Lower lobe of right lung (tissue), 2 donors: ENCODE results near the gene MAPT. TPM values are rescaled to one million over a fixed set of nuclear protein-coding genes. Genes with fewer than 3 reads are reported as not detected.
"Not testable (repeated sequence)": the region's sequence is repeated elsewhere in the genome, so short reads cannot be mapped to it uniquely, and the experiment has no call there.

Experiments used
- ATAC-seq, 2 donors: fragments of 200-7000 bp; cut with Tn5 transposase; one replicate each; pipeline ENCODE4 v1.9.1; 2020 to 2022; ENCODE audit warnings: mild to moderate bottlenecking in 2 of 2, moderate library complexity in 2 of 2
- DNase-seq: peaks from one replicate; pipeline ENCODE4 v3.0.0-alpha.2; 2020
- H3K27ac ChIP-seq: fragments of 200-600 bp; one replicate; pipeline ENCODE4 v1.8.0; 2022
- H3K27me3 ChIP-seq: fragments of 200-600 bp; one replicate; pipeline ENCODE4 v1.8.0; 2022; ENCODE audit warnings: low read depth
- H3K36me3 ChIP-seq: fragments of 200-600 bp; one replicate; pipeline ENCODE4 v1.8.0; 2022; ENCODE audit warnings: mild to moderate bottlenecking
- H3K4me1 ChIP-seq: fragments of 200-600 bp; one replicate; pipeline ENCODE4 v1.8.0; 2022
- H3K4me3 ChIP-seq: fragments of 200-600 bp; one replicate; pipeline ENCODE4 v1.8.0; 2022; ENCODE audit warnings: mild to moderate bottlenecking
- H3K9me3 ChIP-seq: fragments of 200-600 bp; one replicate; pipeline ENCODE4 v1.8.0; 2022
- intact Hi-C: fragments of 100-400 bp; cut with DNase I; formaldehyde crosslinking; loops from one replicate; pipeline ENCODE4 v1.11.0; 2022
- total RNA-seq: library from RNA; stranded (reverse); fragmentation: NEBNext Ultra II Directional; extraction: Animal tissue kit (Norgen Biotek cat#: 25700); gene quantifications from one replicate; pipeline ENCODE4 v1.2.1, GENCODE V29; 2021
- TF ChIP-seq, protein P1 (sequence below): fragments of 200-600 bp; IDR thresholded peaks from one replicate; pipeline ENCODE4 v1.8.0; 2022; ENCODE audit warnings: antibody characterized with exemption, mild to moderate bottlenecking
- donor health status: DM: no; HTN: yes; CAD: no; lungs with severe emphysema.

MAPT gene
- total RNA-seq, 1 donor from 2014 or later = 5.5 TPM

DNA sequence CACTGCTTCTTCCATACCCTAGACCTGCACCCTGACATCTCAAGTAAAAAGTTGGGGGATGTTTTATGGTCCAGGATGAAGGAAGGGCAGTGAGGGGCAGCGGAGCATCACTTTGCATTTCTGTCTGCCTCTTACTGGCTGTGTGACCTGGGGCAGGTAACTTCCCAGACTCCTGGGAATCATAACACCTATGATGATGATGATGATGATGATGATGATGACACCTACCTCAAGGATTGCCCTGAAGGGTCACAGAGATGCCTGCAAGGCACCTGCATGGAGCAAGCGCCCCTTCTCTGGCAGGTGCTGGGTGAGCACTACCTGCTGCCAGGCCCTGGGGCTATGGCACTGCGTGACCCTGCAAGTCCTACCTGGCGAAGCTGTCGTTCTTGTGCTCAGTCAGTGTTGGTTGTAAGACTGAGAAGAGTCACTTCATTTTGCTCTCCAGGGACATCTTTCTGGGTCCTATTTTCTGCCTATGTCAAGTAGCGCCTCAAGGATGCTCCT lies 58.5 kb downstream of the MAPT start:
- Histone ChIP-seq H3K9me3 (no peaks in the 10 kb centered on the region), H3K36me3 (no peaks in the 10 kb centered on the region), H3K4me1 (peaks cover 11% of the 10 kb centered on the region), H3K27me3 (peaks cover 22% of the 10 kb centered on the region), H3K4me3 (no peak overlapping the region), H3K27ac (no peak overlapping the region)
- TF ChIP-seq, protein P1, sequence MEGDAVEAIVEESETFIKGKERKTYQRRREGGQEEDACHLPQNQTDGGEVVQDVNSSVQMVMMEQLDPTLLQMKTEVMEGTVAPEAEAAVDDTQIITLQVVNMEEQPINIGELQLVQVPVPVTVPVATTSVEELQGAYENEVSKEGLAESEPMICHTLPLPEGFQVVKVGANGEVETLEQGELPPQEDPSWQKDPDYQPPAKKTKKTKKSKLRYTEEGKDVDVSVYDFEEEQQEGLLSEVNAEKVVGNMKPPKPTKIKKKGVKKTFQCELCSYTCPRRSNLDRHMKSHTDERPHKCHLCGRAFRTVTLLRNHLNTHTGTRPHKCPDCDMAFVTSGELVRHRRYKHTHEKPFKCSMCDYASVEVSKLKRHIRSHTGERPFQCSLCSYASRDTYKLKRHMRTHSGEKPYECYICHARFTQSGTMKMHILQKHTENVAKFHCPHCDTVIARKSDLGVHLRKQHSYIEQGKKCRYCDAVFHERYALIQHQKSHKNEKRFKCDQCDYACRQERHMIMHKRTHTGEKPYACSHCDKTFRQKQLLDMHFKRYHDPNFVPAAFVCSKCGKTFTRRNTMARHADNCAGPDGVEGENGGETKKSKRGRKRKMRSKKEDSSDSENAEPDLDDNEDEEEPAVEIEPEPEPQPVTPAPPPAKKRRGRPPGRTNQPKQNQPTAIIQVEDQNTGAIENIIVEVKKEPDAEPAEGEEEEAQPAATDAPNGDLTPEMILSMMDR = no peak
- no peak for DNase-seq
- intact Hi-C loops = no loop called here
- ATAC-seq = no peak

DNA sequence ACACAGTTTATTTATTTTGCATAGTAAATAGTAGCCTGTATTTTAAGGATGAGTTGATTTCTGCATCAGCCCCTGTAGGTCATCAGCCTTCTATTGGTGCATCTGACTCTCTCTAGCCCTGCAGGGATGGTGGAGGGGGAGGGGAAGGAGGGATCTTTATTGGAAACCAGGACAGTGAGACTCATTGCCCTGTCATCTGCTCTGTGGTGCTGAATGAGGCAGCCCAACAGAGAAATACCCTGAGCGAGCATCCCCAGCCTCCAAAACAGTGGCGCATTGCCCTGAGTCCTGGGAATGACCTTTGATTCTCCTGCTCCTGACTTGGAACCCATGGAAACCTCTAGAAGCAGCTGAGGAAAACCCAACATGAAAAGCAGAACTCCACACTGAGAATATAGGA lies 59.2 kb downstream of the MAPT start:
- no peak for DNase-seq

DNA sequence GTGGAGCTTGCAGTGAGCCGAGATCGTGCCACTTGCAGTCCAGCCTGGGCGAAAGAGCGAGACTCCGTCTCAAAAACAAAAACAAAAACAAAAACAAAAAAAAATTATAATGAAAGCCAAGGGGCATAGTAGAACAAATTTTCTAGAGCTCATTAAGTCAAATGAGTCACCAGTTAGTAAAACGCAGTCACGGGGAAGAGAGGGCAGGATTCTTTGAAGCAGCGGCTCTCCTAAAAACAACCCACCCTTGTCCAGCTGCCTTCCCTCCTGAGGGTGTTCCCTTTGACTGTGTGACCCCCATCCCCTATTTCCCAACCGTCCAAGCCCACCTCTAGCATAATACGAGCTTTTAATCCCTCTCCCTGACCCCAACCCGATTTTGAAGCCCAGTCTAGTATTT lies 60.6 kb downstream of the MAPT start:
- no peak overlapping the region for H3K27ac ChIP-seq
- peaks cover 11% of the 10 kb centered on the region for H3K27me3 ChIP-seq
- TF ChIP-seq, protein P1 = no peak
- H3K4me3 ChIP-seq = no peak overlapping the region
- H3K4me1 ChIP-seq = no peaks in the 10 kb centered on the region
- ATAC-seq (no peak), DNase-seq (no peak)
- no peaks in the 10 kb centered on the region for H3K9me3 ChIP-seq
- no peaks in the 10 kb centered on the region for H3K36me3 ChIP-seq
- intact Hi-C loops = no loop called here

More for the DNA sequence above, 59.2 kb downstream of the MAPT start:
- peaks cover 10% of the 10 kb centered on the region for H3K4me1 ChIP-seq
- no peak overlapping the region for H3K27ac ChIP-seq
- intact Hi-C loops = no loop called here
- peaks cover 22% of the 10 kb centered on the region for H3K27me3 ChIP-seq
- H3K9me3 ChIP-seq = no peaks in the 10 kb centered on the region
- no peaks in the 10 kb centered on the region for H3K36me3 ChIP-seq
- no peak overlapping the region for H3K4me3 ChIP-seq
- no peak for ATAC-seq
- TF ChIP-seq, protein P1 = no peak

DNA sequence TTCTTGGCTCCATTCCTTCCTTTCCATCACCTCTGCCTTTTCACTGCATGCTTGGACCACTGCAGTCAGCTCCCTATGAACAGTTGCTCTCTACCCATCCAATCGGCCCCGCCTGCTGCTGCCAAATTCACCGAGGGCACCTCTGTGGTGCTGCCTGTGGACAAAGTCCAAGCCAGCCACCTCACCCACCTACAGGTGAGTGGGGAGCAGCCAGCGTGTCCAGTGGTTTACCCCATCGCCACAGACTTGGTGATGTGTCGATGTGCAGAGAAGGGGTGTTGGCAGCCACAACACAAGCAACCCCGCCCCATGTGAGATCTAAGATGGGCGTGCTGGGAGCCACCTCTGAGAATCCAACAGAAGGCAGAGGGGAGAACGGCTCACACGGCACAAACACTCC lies 61.0 kb downstream of the MAPT start:
- H3K36me3 ChIP-seq = no peaks in the 10 kb centered on the region
- H3K9me3 ChIP-seq = no peaks in the 10 kb centered on the region
- TF ChIP-seq, protein P1 = no peak
- no peak overlapping the region for H3K4me3 ChIP-seq
- DNase-seq (no peak), ATAC-seq (no peak)
- no peak overlapping the region for H3K27ac ChIP-seq
- intact Hi-C loops = no loop called here
- H3K4me1 ChIP-seq = no peaks in the 10 kb centered on the region
- H3K27me3 ChIP-seq = peaks cover 7% of the 10 kb centered on the region

DNA sequence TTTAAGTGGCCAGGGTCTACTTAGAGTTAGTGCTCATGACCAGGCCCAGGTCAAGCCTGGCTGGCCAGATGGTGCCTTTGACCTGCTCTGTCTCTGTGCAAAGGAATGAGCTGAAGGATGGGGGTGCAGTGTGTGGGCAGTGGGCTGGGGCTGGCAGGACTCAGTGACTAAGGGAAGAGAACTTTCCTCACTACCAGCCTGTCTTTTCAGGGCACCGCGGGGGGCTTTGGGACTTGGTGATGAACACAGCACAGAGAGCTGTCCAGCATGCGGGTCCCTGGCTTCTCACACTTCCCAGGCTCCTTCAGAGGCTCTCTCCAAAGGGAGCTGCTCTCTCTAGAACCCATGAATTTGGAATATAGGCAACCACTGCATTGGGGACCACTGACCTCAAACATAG lies 61.7 kb downstream of the MAPT start:
- Histone ChIP-seq H3K27ac (no peak overlapping the region), H3K4me1 (no peaks in the 10 kb centered on the region), H3K36me3 (no peaks in the 10 kb centered on the region), H3K4me3 (no peak overlapping the region), H3K9me3 (no peaks in the 10 kb centered on the region), H3K27me3 (no peaks in the 10 kb centered on the region)
- intact Hi-C loops = no loop called here
- DNase-seq (no peak), ATAC-seq (no peak)
- TF ChIP-seq, protein P1 = no peak

DNA sequence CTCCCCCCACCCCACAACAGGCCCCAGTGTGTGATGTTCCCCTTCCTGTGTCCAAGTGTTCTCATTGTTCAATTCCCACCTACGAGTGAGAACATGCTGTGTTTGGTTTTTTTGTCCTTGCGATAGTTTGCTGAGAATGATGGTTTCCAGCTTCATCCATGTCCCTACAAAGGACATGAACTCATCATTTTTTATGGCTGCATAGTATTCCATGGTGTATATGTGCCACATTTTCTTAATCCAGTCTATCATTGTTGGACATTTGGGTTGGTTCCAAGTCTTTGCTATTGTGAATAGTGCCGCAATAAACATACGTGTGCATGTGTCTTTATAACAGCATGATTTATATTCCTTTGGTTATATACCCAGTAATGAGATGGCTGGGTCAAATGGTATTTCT lies 62.4 kb downstream of the MAPT start:
- H3K27me3 ChIP-seq, H3K4me3 ChIP-seq, intact Hi-C loops, ATAC-seq, H3K27ac ChIP-seq, H3K9me3 ChIP-seq, DNase-seq, H3K36me3 ChIP-seq, H3K4me1 ChIP-seq: not testable (repeated sequence)
